Measurements from ENCODE around the gene ISCA1. TPM values are rescaled to one million over a fixed set of nuclear protein-coding genes. Genes with fewer than 3 reads are reported as not detected.

The ISCA1 gene
- total RNA-seq, 1 donor from 2014 or later: 78.3 TPM

DNA sequence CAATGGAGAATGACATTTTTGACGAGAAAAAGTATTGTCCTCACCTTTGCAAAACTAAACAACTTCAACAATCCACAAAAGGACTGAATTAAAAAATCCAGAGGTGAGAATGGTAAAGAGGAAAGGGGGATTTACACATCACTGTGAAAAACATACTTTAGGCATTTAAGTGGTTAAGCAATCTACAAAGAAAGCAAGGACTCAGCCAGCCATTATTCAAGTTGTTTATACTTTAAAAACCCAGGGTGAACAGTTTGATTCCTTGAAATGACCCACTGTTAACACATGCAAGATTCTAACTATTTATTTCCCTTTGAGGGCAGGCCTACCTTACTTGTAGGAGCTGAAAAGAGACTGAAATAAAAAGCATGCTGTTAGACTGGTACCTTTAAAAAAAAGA, 42.6 kb upstream of the ISCA1 start:
- Histone ChIP-seq H3K36me3 (peaks cover 100% of the 10 kb centered on the region), H3K4me1 (no peaks in the 10 kb centered on the region), H3K27me3 (ENCODE audit: low read depth) (no peaks in the 10 kb centered on the region), H3K9me3 (replicated peaks) (no peaks in the 10 kb centered on the region), H3K27ac (replicated peaks) (no peak overlapping the region), H3K4me3 (no peak overlapping the region)
- no peak for DNase-seq
- intact Hi-C loops (cut with micrococcal nuclease): no loop called here
- TF ChIP-seq, protein P1, sequence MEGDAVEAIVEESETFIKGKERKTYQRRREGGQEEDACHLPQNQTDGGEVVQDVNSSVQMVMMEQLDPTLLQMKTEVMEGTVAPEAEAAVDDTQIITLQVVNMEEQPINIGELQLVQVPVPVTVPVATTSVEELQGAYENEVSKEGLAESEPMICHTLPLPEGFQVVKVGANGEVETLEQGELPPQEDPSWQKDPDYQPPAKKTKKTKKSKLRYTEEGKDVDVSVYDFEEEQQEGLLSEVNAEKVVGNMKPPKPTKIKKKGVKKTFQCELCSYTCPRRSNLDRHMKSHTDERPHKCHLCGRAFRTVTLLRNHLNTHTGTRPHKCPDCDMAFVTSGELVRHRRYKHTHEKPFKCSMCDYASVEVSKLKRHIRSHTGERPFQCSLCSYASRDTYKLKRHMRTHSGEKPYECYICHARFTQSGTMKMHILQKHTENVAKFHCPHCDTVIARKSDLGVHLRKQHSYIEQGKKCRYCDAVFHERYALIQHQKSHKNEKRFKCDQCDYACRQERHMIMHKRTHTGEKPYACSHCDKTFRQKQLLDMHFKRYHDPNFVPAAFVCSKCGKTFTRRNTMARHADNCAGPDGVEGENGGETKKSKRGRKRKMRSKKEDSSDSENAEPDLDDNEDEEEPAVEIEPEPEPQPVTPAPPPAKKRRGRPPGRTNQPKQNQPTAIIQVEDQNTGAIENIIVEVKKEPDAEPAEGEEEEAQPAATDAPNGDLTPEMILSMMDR (IDR thresholded peaks at IDR 0.05; ENCODE audit: borderline replicate concordance): no peak

DNA sequence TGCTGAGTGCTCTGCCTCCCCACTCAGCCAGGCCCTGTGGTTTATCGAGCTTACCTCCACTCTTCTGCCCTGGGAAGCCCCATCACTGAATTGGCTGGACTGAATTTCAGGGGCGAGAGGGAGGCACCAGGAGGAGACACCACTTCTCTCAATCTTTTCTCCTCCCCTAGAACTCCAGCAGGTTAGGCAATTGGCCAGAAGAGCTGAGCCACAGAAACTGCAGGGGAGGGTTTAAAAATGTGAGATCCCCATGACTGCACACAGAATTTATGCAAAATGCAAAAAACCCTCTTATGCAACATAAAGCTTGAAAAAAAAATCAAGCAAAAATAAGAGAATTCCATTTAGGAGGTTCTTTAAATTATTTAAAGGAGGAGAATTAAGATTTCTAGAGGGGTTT, 42.0 kb upstream of the ISCA1 start:
- TF ChIP-seq, protein P1 (IDR thresholded peaks at IDR 0.05; ENCODE audit: borderline replicate concordance): no peak
- no peak overlapping the region for H3K27ac ChIP-seq (replicated peaks)
- no peaks in the 10 kb centered on the region for H3K9me3 ChIP-seq (replicated peaks)
- peaks cover 100% of the 10 kb centered on the region for H3K36me3 ChIP-seq
- H3K4me3 ChIP-seq: no peak overlapping the region
- no peak for DNase-seq
- no peaks in the 10 kb centered on the region for H3K4me1 ChIP-seq
- intact Hi-C loops (cut with micrococcal nuclease): no loop called here
- no peaks in the 10 kb centered on the region for H3K27me3 ChIP-seq (ENCODE audit: low read depth)

DNA sequence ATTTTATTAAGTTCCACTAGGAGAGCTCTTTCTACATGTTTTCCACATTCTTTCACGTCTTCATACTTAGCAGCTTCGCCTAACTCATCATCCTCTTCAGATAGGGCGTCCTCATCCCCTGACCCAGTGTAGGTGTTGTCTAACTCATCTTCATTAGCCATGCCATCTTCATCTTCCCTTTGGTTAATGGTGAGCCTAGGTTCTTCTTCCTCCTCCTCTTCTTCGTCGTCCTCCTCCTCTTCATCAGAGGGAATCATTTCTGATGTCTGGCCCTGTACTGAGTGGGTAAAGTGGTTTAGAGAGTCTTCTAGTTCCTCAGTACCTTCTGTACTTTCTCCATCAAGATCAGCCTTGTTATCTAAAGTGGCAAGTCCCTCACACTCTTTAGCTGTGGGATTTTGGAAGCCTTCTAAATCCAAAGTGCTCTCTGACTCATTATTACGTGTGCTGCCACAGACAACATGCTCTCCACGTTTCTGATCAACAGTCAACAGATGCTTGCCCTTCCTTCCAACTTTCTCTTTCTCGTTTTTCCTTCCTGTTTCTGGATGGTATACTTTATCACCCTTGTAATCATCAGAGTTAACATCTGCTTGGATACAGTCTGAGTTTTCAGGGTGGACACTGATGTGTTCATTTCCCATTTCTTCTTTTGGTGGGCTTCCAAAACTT, 40.8 kb upstream of the ISCA1 start:
- H3K27me3 ChIP-seq (ENCODE audit: low read depth): no peaks in the 10 kb centered on the region
- TF ChIP-seq, protein P1 (IDR thresholded peaks at IDR 0.05; ENCODE audit: borderline replicate concordance): no peak
- intact Hi-C loops (cut with micrococcal nuclease): no loop called here
- H3K36me3 ChIP-seq: peaks cover 100% of the 10 kb centered on the region
- H3K27ac ChIP-seq (replicated peaks): no peak overlapping the region
- no peak overlapping the region for H3K4me3 ChIP-seq
- no peaks in the 10 kb centered on the region for H3K4me1 ChIP-seq
- DNase-seq: no peak
- no peaks in the 10 kb centered on the region for H3K9me3 ChIP-seq (replicated peaks)

DNA sequence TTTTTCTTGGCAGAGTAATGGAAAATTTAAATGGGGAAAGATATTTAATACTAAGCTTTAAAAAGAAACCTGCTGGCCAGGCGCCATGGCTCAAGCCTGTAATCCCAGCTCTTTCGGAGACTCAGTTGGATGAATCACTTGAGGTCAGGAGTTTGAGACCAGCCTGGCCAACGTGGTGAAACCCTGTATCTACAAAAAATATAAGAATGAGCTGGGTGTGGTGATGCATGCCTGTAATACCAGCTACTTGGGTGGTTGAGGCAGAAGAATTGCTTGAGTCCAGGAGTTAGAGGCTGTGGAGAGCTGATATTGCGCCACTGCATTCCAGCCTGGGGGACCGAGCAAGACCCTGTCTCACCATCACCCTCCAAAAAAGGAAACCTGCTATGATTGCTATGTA, 39.0 kb upstream of the ISCA1 start:
- TF ChIP-seq, protein P1 (IDR thresholded peaks at IDR 0.05; ENCODE audit: borderline replicate concordance): no peak
- DNase-seq: no peak
- H3K27ac ChIP-seq (replicated peaks): no peak overlapping the region
- H3K4me1 ChIP-seq: no peaks in the 10 kb centered on the region
- H3K36me3 ChIP-seq: peaks cover 100% of the 10 kb centered on the region
- intact Hi-C loops (cut with micrococcal nuclease): no loop called here
- no peaks in the 10 kb centered on the region for H3K9me3 ChIP-seq (replicated peaks)
- H3K27me3 ChIP-seq (ENCODE audit: low read depth): no peaks in the 10 kb centered on the region
- no peak overlapping the region for H3K4me3 ChIP-seq

DNA sequence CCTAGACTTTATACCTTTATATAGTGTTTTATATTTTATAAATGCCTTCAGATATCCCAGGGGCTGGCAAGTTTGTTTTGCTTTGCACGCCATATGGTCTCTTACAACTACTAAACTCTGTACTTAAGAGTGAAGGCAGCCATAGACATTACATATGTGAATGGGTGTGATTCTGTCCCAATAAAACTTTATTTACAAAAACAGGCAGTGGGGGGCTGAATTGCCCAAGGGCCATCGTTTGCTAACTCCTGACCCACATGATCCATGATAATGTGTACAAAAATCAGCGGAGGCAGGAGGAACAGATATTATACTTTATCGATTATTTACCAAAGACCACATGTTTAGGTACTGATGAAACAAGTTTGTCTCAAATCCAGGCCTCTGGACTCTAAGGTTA, 35.8 kb upstream of the ISCA1 start:
- Histone ChIP-seq H3K9me3 (replicated peaks) (no peaks in the 10 kb centered on the region), H3K27ac (replicated peaks) (no peak overlapping the region), H3K36me3 (peaks cover 100% of the 10 kb centered on the region), H3K4me3 (no peak overlapping the region), H3K4me1 (no peaks in the 10 kb centered on the region), H3K27me3 (ENCODE audit: low read depth) (no peaks in the 10 kb centered on the region)
- intact Hi-C loops (cut with micrococcal nuclease): no loop called here
- TF ChIP-seq, protein P1 (IDR thresholded peaks at IDR 0.05; ENCODE audit: borderline replicate concordance): no peak
- DNase-seq: no peak
